ENCODE measurements around the gene DNM3.

DNM3 gene

DNA sequence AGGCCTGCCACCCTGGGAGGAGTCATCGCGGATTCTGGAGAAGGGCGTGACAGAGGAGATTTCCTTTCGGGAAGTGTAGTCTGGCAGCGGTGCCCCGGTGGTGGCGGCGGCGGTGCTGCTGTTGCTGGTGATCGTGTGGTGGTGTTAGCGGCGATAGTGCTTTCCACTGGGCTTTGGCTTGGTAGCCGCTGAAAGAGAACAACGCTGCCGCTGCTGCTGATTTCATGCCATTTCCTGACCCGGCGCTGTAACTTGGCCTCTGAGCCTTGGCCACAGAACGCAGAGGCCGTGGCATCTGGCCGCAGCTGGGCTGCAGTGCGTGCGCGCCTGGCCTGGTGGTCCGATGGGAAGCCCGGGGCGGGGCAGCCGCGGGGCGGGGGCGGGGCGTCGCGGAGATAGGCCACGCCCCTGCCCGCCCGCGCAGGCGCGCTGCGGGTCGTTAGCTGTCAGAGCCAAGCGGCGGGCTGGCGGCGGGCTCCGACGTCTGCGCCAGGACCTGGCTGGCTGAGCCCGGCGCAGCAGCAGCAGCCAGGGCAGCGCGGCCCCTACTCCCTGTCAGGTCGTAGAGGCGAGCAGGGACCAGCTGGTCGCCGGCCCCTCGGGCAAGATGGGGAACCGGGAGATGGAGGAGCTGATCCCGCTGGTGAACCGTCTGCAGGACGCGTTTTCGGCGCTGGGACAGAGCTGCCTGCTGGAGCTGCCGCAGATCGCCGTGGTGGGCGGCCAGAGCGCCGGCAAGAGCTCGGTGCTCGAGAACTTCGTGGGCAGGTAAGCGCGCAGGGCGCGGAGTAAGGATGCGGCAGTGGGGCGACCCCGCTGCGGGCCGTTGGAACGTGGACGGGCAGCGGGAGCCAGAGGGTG, at the start of gene DNM3 (continued):
- TF ChIP-seq, protein P1, sequence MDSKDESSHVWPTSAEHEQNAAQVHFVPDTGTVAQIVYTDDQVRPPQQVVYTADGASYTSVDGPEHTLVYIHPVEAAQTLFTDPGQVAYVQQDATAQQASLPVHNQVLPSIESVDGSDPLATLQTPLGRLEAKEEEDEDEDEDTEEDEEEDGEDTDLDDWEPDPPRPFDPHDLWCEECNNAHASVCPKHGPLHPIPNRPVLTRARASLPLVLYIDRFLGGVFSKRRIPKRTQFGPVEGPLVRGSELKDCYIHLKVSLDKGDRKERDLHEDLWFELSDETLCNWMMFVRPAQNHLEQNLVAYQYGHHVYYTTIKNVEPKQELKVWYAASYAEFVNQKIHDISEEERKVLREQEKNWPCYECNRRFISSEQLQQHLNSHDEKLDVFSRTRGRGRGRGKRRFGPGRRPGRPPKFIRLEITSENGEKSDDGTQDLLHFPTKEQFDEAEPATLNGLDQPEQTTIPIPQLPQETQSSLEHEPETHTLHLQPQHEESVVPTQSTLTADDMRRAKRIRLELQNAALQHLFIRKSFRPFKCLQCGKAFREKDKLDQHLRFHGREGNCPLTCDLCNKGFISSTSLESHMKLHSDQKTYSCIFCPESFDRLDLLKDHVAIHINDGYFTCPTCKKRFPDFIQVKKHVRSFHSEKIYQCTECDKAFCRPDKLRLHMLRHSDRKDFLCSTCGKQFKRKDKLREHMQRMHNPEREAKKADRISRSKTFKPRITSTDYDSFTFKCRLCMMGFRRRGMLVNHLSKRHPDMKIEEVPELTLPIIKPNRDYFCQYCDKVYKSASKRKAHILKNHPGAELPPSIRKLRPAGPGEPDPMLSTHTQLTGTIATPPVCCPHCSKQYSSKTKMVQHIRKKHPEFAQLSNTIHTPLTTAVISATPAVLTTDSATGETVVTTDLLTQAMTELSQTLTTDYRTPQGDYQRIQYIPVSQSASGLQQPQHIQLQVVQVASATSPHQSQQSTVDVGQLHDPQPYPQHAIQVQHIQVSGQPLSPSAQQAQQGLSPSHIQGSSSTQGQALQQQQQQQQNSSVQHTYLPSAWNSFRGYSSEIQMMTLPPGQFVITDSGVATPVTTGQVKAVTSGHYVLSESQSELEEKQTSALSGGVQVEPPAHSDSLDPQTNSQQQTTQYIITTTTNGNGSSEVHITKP (tag by site-specific recombination; IDR thresholded peaks at IDR 0.05) = no peak
- TF ChIP-seq, protein P2, sequence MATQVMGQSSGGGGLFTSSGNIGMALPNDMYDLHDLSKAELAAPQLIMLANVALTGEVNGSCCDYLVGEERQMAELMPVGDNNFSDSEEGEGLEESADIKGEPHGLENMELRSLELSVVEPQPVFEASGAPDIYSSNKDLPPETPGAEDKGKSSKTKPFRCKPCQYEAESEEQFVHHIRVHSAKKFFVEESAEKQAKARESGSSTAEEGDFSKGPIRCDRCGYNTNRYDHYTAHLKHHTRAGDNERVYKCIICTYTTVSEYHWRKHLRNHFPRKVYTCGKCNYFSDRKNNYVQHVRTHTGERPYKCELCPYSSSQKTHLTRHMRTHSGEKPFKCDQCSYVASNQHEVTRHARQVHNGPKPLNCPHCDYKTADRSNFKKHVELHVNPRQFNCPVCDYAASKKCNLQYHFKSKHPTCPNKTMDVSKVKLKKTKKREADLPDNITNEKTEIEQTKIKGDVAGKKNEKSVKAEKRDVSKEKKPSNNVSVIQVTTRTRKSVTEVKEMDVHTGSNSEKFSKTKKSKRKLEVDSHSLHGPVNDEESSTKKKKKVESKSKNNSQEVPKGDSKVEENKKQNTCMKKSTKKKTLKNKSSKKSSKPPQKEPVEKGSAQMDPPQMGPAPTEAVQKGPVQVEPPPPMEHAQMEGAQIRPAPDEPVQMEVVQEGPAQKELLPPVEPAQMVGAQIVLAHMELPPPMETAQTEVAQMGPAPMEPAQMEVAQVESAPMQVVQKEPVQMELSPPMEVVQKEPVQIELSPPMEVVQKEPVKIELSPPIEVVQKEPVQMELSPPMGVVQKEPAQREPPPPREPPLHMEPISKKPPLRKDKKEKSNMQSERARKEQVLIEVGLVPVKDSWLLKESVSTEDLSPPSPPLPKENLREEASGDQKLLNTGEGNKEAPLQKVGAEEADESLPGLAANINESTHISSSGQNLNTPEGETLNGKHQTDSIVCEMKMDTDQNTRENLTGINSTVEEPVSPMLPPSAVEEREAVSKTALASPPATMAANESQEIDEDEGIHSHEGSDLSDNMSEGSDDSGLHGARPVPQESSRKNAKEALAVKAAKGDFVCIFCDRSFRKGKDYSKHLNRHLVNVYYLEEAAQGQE (tag by site-specific recombination; IDR thresholded peaks at IDR 0.05) = peak; percentile 13; the same call in 1 of the 2 replicates
- no peak for TF ChIP-seq ZNF529 (tag by site-specific recombination; IDR thresholded peaks at IDR 0.05; ENCODE audit: insufficient replicate concordance)
- no peak for TF ChIP-seq OVOL3 (tag by site-specific recombination; IDR thresholded peaks at IDR 0.05)
- no peak for TF ChIP-seq ZNF133 (tag by site-specific recombination; IDR thresholded peaks at IDR 0.05)
- TF ChIP-seq ZBTB7A (tag by site-specific recombination; IDR thresholded peaks at IDR 0.05; ENCODE audit: low read depth) = no peak
- TF ChIP-seq ZNF132 (tag by site-specific recombination; IDR thresholded peaks at IDR 0.05; ENCODE audit: borderline replicate concordance) = no peak
- TF ChIP-seq KLF9 (tag by site-specific recombination; IDR thresholded peaks at IDR 0.05; ENCODE audit: low read depth) = no peak; the same call in none of the 2 replicates
- TF ChIP-seq SP7 (tag by site-specific recombination; IDR thresholded peaks at IDR 0.05) = peak; percentile 59
- no peak for TF ChIP-seq ZNF223 (tag by site-specific recombination; IDR thresholded peaks at IDR 0.05)
- no peak for TF ChIP-seq ZNF362 (tag by site-specific recombination; IDR thresholded peaks at IDR 0.05)
- TF ChIP-seq PBX3 (CRISPR knock-in tag; IDR thresholded peaks at IDR 0.05) = peak; percentile 67; the same call in 1 of the 2 replicates
- no peak for TF ChIP-seq ZNF274 (IDR thresholded peaks at IDR 0.05; ENCODE audit: low read length)
- no peak for TF ChIP-seq ZNF274 (tag by site-specific recombination; IDR thresholded peaks at IDR 0.05; ENCODE audit: borderline replicate concordance)
- no peak for TF ChIP-seq ZNF174 (tag by site-specific recombination; IDR thresholded peaks at IDR 0.05)
- TF ChIP-seq ZNF555 (tag by site-specific recombination; conservative IDR thresholded peaks at IDR 0.05) = no peak
- no peak for TF ChIP-seq ZNF175 (tag by site-specific recombination; IDR thresholded peaks at IDR 0.05)
- no peak for TF ChIP-seq ZNF324 (tag by site-specific recombination; IDR thresholded peaks at IDR 0.05)
- TF ChIP-seq ZBTB48 (tag by site-specific recombination; IDR thresholded peaks at IDR 0.05) = peak; percentile 79
- TF ChIP-seq PRDM1 (tag by site-specific recombination; IDR thresholded peaks at IDR 0.05) = no peak
- no peak for TF ChIP-seq ZNF514 (tag by site-specific recombination; IDR thresholded peaks at IDR 0.05)
- TF ChIP-seq HOXC10 (CRISPR knock-in tag; IDR thresholded peaks at IDR 0.05) = no peak
- peak; percentile 37 for TF ChIP-seq ZBTB20 (tag by site-specific recombination; IDR thresholded peaks at IDR 0.05)
- no peak for TF ChIP-seq ZFP3 (tag by site-specific recombination; IDR thresholded peaks at IDR 0.05; ENCODE audit: low read depth)
- TF ChIP-seq, protein P3, sequence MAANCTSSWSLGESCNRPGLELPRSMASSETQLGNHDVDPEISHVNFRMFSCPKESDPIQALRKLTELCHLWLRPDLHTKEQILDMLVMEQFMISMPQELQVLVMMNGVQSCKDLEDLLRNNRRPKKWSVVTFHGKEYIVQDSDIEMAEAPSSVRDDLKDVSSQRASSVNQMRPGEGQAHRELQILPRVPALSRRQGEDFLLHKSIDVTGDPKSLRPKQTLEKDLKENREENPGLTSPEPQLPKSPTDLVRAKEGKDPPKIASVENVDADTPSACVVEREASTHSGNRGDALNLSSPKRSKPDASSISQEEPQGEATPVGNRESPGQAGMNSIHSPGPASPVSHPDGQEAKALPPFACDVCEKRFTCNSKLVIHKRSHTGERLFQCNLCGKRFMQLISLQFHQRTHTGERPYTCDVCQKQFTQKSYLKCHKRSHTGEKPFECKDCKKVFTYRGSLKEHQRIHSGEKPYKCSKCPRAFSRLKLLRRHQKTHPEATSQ (tag by site-specific recombination; IDR thresholded peaks at IDR 0.05) = 0 out of 2 replicates have a peak, but pooled peaks have one; percentile 19
- no peak for TF ChIP-seq ZSCAN16 (tag by site-specific recombination; IDR thresholded peaks at IDR 0.05)
- no peak for TF ChIP-seq WT1 (tag by site-specific recombination; IDR thresholded peaks at IDR 0.05)
- TF ChIP-seq KLF1 (tag by site-specific recombination; IDR thresholded peaks at IDR 0.05) = peak; percentile 87
- no peak for TF ChIP-seq REPIN1 (tag by site-specific recombination; IDR thresholded peaks at IDR 0.05; ENCODE audit: low read depth)
